Pancreas (tissue), 10 donors: ENCODE measurements around the gene ATP6AP1. TPM values are rescaled to one million over a fixed set of nuclear protein-coding genes. Genes with fewer than 3 reads are reported as not detected.
A peak's percentile ranks its signal among the peaks of the same experiment; 100 is the strongest.

Source experiments
- ATAC-seq, 4 donors: fragments of 200-7000 bp; cut with Tn5 transposase; one replicate each; pipeline versions ENCODE4 v1.8.0 to v1.9.1; 2020; ENCODE audit warnings: mild to moderate bottlenecking in 4 of 4, moderate library complexity in 4 of 4
- DNase-seq, 6 donors: peaks; one replicate each; pipeline ENCODE4 v3.0.0-alpha.2; 2020
- FAIRE-seq: peaks from 2 replicates; lab custom pipeline; 2012; peaks lifted over from hg19 to GRCh38; lab: Jason Lieb, UNC
- H3K27ac ChIP-seq, 4 donors: fragments of 200-600 bp; sonication (generic); 1 replicate in 3 of 4; 2 replicates in 1 of 4; pipeline versions ENCODE4 v1.5.0 to v1.8.0; 2020
- H3K27me3 ChIP-seq, 4 donors: fragments of 200-600 bp; one replicate each; pipeline ENCODE4 v1.8.0; 2021
- H3K36me3 ChIP-seq, 3 donors: fragments of 200-600 bp; sonication (generic) in 1 of 3; one replicate each; pipeline versions ENCODE4 v1.5.0 to v1.8.0; 2020 to 2021
- H3K4me1 ChIP-seq, 3 donors: fragments of 200-600 bp; one replicate each; pipeline ENCODE4 v1.8.0; 2021
- H3K4me3 ChIP-seq, 4 donors: fragments of 200-600 bp; sonication (generic) in 2 of 4; one replicate each; pipeline versions ENCODE4 v1.5.0 to v1.8.0; 2020 to 2021
- H3K9me3 ChIP-seq, 4 donors: fragments of 200-600 bp; one replicate each; pipeline ENCODE4 v1.8.0; 2021
- WGBS, 2 donors: extraction: QIAGEN DNeasy Blood & Tissue Kit; methylation state at CpG; one replicate each; pipeline ENCODE4 v1.1.7; 2013; 5-methylcytosine and 5-hydroxymethylcytosine counted together
- intact Hi-C, 3 donors: fragments of 100-400 bp; cut with DNase I; formaldehyde crosslinking; loops; one replicate each; pipeline versions ENCODE4 v1.11.1 to v1.14.2; 2022
- polyA plus RNA-seq, 2 donors: library from polyadenylated mRNA; stranded (reverse); fragments of 200-250 nt; gene quantifications; one replicate each; pipeline ENCODE4 v1.2.3, GENCODE V29; 2013
- total RNA-seq, 6 donors: library from RNA; stranded (reverse); fragmentation: NEBNext Ultra II Directional in 4 of 6; extraction: Animal tissue kit (Norgen Biotek cat#: 25700) in 4 of 6; gene quantifications; one replicate each; pipeline versions ENCODE4 v1.2.1 to v1.2.4, GENCODE V29; 2021 to 2023
- TF ChIP-seq, protein P1 (sequence below), 4 donors: fragments of 200-600 bp; sonication (generic) in 3 of 4; IDR thresholded peaks; one replicate each; pipeline versions ENCODE4 v1.5.0 to v1.8.0; 2021; ENCODE audit warnings: antibody characterized with exemption in 4 of 4
- donor health status: healthy with polysubstance abuse.
- donor health status: DM: no; HTN: no; CAD: no; lungs with moderate emphysema.
- donor health status: DM: no; HTN: no; CAD: no.
- donor health status: control.
- donor health status: control.
- donor health status: Bipolar disorder and iron deficiency.
- donor health status: DM: yes; HTN: yes; CAD: no.
- donor health status: DM: no; HTN: no; CAD: no.
- donor health status: DM: no; HTN: no; CAD: no.
- donor health status: DM: yes; HTN: yes; CAD: no.

The ATP6AP1 gene
- total and polyA plus RNA-seq, 8 donors: 27.8 to 82.4 (median 37.7) TPM

DNA sequence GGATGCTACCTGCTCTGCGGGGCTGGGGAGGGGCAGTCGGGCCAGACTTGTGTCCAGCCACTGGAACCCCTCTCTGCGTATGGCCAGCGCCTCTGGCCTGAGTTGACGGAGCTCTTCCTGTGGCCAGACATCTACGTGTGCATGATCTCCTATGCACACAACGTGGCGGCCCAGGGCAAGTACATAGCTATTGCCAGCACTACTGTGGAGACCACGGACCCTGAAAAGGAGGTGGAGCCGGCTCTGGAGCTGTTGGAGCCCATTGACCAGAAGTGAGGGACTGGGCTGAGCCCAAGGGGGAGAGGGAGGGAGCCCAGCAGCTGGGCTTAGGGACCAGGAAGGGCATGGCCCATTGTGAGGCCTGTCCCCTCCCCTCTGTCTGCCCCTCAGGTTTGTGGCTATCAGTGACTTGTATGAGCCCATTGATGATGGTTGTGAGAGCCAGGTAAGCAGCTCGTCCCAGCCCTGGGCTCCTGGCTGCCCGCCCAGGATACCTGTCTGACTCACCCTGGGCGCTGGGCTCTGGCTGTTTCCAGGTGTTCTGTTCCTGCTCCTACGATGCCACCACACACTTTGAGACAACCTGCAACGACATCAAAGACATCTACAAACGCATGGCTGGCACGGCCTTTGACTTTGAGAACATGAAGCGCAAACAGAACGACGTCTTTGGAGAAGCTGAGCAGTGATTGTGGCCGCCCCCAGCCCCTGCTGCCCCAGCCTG is 13.7 kb downstream of the ATP6AP1 start:
- Histone ChIP-seq H3K9me3 (no peaks in the 10 kb centered on the region), H3K27ac (no peak overlapping the region), H3K4me1 (no peaks in the 10 kb centered on the region), H3K4me3 (no peak overlapping the region), H3K27me3 (no peaks in the 10 kb centered on the region), H3K36me3 (no peaks in the 10 kb centered on the region)
- ATAC-seq (no peak), DNase-seq (peak in 3 of 6 donors; percentile 55 to 69 (median 66)), FAIRE-seq (no peak)
- intact Hi-C loops: no loop called here
- TF ChIP-seq, protein P1, sequence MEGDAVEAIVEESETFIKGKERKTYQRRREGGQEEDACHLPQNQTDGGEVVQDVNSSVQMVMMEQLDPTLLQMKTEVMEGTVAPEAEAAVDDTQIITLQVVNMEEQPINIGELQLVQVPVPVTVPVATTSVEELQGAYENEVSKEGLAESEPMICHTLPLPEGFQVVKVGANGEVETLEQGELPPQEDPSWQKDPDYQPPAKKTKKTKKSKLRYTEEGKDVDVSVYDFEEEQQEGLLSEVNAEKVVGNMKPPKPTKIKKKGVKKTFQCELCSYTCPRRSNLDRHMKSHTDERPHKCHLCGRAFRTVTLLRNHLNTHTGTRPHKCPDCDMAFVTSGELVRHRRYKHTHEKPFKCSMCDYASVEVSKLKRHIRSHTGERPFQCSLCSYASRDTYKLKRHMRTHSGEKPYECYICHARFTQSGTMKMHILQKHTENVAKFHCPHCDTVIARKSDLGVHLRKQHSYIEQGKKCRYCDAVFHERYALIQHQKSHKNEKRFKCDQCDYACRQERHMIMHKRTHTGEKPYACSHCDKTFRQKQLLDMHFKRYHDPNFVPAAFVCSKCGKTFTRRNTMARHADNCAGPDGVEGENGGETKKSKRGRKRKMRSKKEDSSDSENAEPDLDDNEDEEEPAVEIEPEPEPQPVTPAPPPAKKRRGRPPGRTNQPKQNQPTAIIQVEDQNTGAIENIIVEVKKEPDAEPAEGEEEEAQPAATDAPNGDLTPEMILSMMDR (IDR thresholded peaks at IDR 0.05): no peak
- 77 to 81% methylated on average over 21 of the region's 21 CpGs for WGBS, 2 donors

- Histone ChIP-seq H3K36me3 (peaks cover 0 to under 1% (median 0%) of the 10 kb centered on the region in 3 donors), H3K4me1 (no peaks in the 10 kb centered on the region), H3K4me3 (peak overlapping the region in 2 of 4 donors; percentile 58 to 59), H3K27me3 (no peaks in the 10 kb centered on the region), H3K9me3 (no peaks in the 10 kb centered on the region), H3K27ac (peak overlapping the region in 3 of 4 donors; percentile 10 to 66 (median 63))
- intact Hi-C loops: no loop called here
- no peak for FAIRE-seq
- DNase-seq: no peak
- TF ChIP-seq, protein P1 (IDR thresholded peaks at IDR 0.05): no peak
- 12 to 43% methylated on average over 10 of the region's 10 CpGs for WGBS, 2 donors
- peak in 3 of 4 donors; percentile 5 to 32 (median 7) for ATAC-seq
These were observed 15.0 kb downstream of the ATP6AP1 start for GRCh38 chrX:154443479-154443910.

GRCh38 chrX:154443992-154444754 is 15.7 kb downstream of the ATP6AP1 start, which contains the start of gene FAM50A:
Gene FAM50A (plus strand): TSS chrX:154444141. CDS start chrX:154444236, 95 bp downstream.
- H3K4me3 ChIP-seq: peak within 1 kb of the TSS; percentile 40 to 59 (median 52)
- FAIRE-seq: no peak

GRCh38 chrX:154444755-154445246 is 16.3 kb downstream of the ATP6AP1 start:
- no peaks in the 10 kb centered on the region for H3K4me1 ChIP-seq
- H3K9me3 ChIP-seq: no peaks in the 10 kb centered on the region
- peak overlapping the region; percentile 40 to 59 (median 52) for H3K4me3 ChIP-seq
- ATAC-seq: peak in 1 of 4 donors; percentile 22
- 30 to 60% methylated on average over 13 of the region's 13 CpGs for WGBS, 2 donors
- DNase-seq: peak in 1 of 6 donors; percentile 76
- peaks cover 0 to 9% (median 0%) of the 10 kb centered on the region in 3 donors for H3K36me3 ChIP-seq
- no peak for FAIRE-seq
- intact Hi-C loops: no loop called here
- peak overlapping the region in 1 of 4 donors; percentile 26 for H3K27ac ChIP-seq
- H3K27me3 ChIP-seq: no peaks in the 10 kb centered on the region
- TF ChIP-seq, protein P1 (IDR thresholded peaks at IDR 0.05): no peak

More at GRCh38 chrX:154443992-154444754, 15.7 kb downstream of the ATP6AP1 start, which contains the start of gene FAM50A:
- peak; percentile 68 to 87 (median 78) for DNase-seq
- Histone ChIP-seq H3K36me3 (peaks cover 0 to 8% (median 0%) of the 10 kb centered on the region in 3 donors), H3K27ac (peak within 1 kb of the TSS; percentile 10 to 66 (median 44)), H3K4me1 (no peaks in the 10 kb centered on the region), H3K27me3 (no peaks in the 10 kb centered on the region), H3K9me3 (no peaks in the 10 kb centered on the region)
- intact Hi-C loops: no loop called here
- WGBS, 2 donors: 1 to 31% methylated on average over 81 to 94 of the region's 94 CpGs
- TF ChIP-seq, protein P1 (IDR thresholded peaks at IDR 0.05): no peak
- peak; percentile 78 to 92 (median 88) for ATAC-seq
